CD8-positive, alpha-beta memory T cell (primary cell): ENCODE results near the gene YIPF5. TPM values are rescaled to one million over a fixed set of nuclear protein-coding genes. Genes with fewer than 3 reads are reported as not detected.
A peak's percentile ranks its signal among the peaks of the same experiment; 100 is the strongest.

Experiments
- CTCF ChIA-PET: fragments of 350-600 bp; sonication (Branson Sonifier 250); formaldehyde crosslinking; loops from one replicate; lab custom pipeline; 2021; ENCODE audit warnings: antibody characterized with exemption; lab: Charles Lee
- POLR2A ChIA-PET: fragments of 350-600 bp; sonication (Branson Sonifier 250); formaldehyde crosslinking; loops from one replicate; lab custom pipeline; 2021; ENCODE audit warnings: antibody characterized with exemption; lab: Charles Lee
- DNase-seq, 5 donors: peaks; one replicate each; pipeline versions ENCODE4 v3.0.0 to v3.0.0-alpha.2; 2020 to 2022; ENCODE audit warnings: mixed read lengths in 1 of 5
- H3K27ac ChIP-seq: one replicate; pipeline ENCODE4 v1.7.0; 2013; ENCODE audit warnings: low read depth, mild to moderate bottlenecking, low read length, moderate library complexity
- H3K27me3 ChIP-seq: 2 replicates; pipeline ENCODE4 v1.7.0; 2013; ENCODE audit warnings: low read length, mild to moderate bottlenecking; ENCODE audit not compliant: insufficient read depth, poor library complexity, severe bottlenecking
- H3K36me3 ChIP-seq: 2 replicates; pipeline ENCODE4 v1.7.0; 2013; ENCODE audit warnings: mild to moderate bottlenecking, low read length, moderate library complexity; ENCODE audit not compliant: insufficient read depth
- H3K4me1 ChIP-seq: 2 replicates; pipeline ENCODE4 v1.7.0; 2013; ENCODE audit warnings: mild to moderate bottlenecking, low read length, moderate library complexity; ENCODE audit not compliant: insufficient read depth
- H3K4me3 ChIP-seq: 2 replicates; pipeline ENCODE4 v1.7.0; 2013; ENCODE audit warnings: mild to moderate bottlenecking, low read length
- H3K9me3 ChIP-seq: 2 replicates; pipeline ENCODE4 v1.7.0; 2013; ENCODE audit warnings: mild to moderate bottlenecking, low read length
- H3K27ac Mint-ChIP-seq, 8 donors: one replicate each; pipeline ENCODE4 v1.8.0; 2020 to 2021; ENCODE audit warnings: mixed read lengths in 8 of 8, mild to moderate bottlenecking in 6 of 8, inconsistent platforms in 3 of 8, moderate library complexity in 3 of 8
- H3K27me3 Mint-ChIP-seq, 2 donors: one replicate each; pipeline ENCODE4 v1.8.0; 2020 to 2021; ENCODE audit warnings: mixed read lengths in 2 of 2, mild to moderate bottlenecking in 1 of 2, moderate library complexity in 1 of 2
- H3K36me3 Mint-ChIP-seq, 3 donors: one replicate each; pipeline ENCODE4 v1.8.0; 2020 to 2021; ENCODE audit warnings: mixed read lengths in 3 of 3, inconsistent platforms in 1 of 3, mild to moderate bottlenecking in 1 of 3
- H3K4me1 Mint-ChIP-seq, 3 donors: one replicate each; pipeline ENCODE4 v1.8.0; 2020 to 2021; ENCODE audit warnings: mixed read lengths in 3 of 3, inconsistent platforms in 1 of 3, mild to moderate bottlenecking in 1 of 3
- H3K4me3 Mint-ChIP-seq, 7 donors: one replicate each; pipeline ENCODE4 v1.8.0; 2020 to 2021; ENCODE audit warnings: mixed read lengths in 7 of 7, mild to moderate bottlenecking in 6 of 7, moderate library complexity in 4 of 7, inconsistent platforms in 2 of 7
- H3K9me3 Mint-ChIP-seq, 5 donors: one replicate each; pipeline ENCODE4 v1.8.0; 2020 to 2022; ENCODE audit warnings: mixed read lengths in 5 of 5, mild to moderate bottlenecking in 3 of 5, moderate library complexity in 2 of 5, inconsistent platforms in 1 of 5
- polyA plus RNA-seq: library from polyadenylated mRNA; unstranded; fragments of 300-500 nt; fragmentation: Illumina TruSeq; gene quantifications from one replicate; pipeline ENCODE4 v1.2.3, GENCODE V29; 2021
- total RNA-seq, 2 experiments: library from RNA; stranded (reverse); gene quantifications; one replicate each; pipeline ENCODE4 v1.2.3, GENCODE V29; 2021

YIPF5 gene
- total RNA-seq = 10 to 100 TPM; 40.8 to 42.0 TPM
- 68.2 TPM for polyA plus RNA-seq

DNA sequence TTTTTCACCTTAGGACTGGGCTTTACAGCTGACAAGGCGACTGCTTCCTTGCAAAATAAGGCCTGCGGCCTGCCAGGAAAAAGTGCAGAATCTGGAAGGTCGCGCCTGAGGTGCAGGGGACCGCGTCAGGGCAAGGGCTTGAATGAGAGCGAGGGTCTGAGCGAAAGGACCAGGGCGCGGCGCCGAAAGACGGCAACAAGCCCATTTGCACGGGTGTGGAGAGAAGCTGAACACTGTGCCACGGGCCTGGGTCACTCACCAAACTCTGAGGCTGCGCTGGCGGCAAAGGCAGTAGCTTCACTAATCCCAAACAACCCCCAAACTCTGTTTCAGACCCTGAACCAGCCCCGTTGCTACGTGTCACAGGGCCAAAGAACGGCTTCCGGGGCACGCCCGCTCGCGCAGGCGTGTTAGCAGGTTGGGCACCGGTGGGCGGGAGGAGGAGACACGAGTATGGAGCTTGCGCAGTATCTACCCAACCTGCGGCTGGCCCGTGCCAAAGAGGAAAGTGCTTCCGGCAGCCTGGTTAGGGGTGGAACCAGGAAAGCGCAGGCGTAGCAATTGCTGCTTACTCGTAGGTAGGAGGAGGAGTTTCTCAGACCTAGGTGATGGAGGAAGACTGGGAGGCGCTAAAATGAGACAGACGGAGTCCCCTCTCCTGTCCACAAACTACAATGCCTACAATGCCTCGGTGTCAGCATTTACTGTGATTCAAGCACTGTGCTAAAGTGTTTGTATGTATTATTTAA, at the start of gene YIPF5, which contains the start of gene KCTD16:
TSS of gene YIPF5 (minus strand) at position 384 of the 749 bp plus-strand sequence. CDS start 704 bp downstream, outside the sequence.
TSS of gene KCTD16 (plus strand) at position 598 of the 749 bp plus-strand sequence.
- peak; percentile 94 to 99 (median 97) for DNase-seq
- Mint-ChIP-seq H3K4me1 (peaks cover 43 to 56% (median 54%) of the 10 kb centered on the region in 3 donors), H3K27ac (peak within 1 kb of the TSS; percentile 84 to 98 (median 94)), H3K27me3 (peaks cover 1 to 4% of the 10 kb centered on the region in 2 donors), H3K36me3 (peaks cover 0 to 42% (median 5%) of the 10 kb centered on the region in 3 donors), H3K9me3 (no peaks in the 10 kb centered on the region), H3K4me3 (peak within 1 kb of the TSS; percentile 87 to 99 (median 90))
- peaks cover 13% of the 10 kb centered on the region for H3K36me3 ChIP-seq
- no peaks in the 10 kb centered on the region for H3K9me3 ChIP-seq
- ChIA-PET CTCF (interaction anchor here (0.7 to 2.6 kb wide), 12 partner anchors 9 to 1172 kb away, joined by 3 to 19 read pairs (median 4); no protein-coding TSS in a partner anchor), POLR2A (interaction anchor here (0.6 to 2.3 kb wide), 7 partner anchors 17 to 1168 kb away, joined by 3 to 22 read pairs (median 4); no protein-coding TSS in a partner anchor)
- peak within 1 kb of the TSS; percentile 97 for H3K27ac ChIP-seq
- H3K27me3 ChIP-seq = no peaks in the 10 kb centered on the region
- H3K4me3 ChIP-seq = peak within 1 kb of the TSS; percentile 94
- peaks cover 17% of the 10 kb centered on the region for H3K4me1 ChIP-seq

DNA sequence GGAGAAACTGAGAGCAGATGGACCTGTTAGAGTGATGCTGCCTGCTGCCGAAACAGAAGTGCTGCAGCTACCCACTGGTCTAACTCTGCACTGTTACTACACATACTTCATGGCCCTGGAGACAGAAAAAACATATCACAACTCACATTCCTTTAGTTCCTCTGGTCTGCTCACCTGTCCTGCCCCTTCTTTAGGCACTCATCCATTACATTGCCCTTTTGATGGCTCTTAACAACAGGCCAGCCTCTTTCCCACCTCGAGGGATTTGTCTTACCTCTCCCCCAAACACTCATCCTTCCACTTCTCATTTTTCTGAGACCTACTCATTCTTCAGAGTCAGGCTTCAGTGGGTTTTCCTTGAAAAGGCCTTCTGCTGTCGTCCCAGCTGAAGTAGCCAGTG, 49.4 kb upstream of the YIPF5 start:
- Histone ChIP-seq H3K9me3 (no peaks in the 10 kb centered on the region), H3K27me3 (no peaks in the 10 kb centered on the region), H3K4me3 (no peak overlapping the region), H3K27ac (no peak overlapping the region), H3K4me1 (no peaks in the 10 kb centered on the region), H3K36me3 (no peaks in the 10 kb centered on the region)
- Mint-ChIP-seq H3K4me3 (no peak overlapping the region), H3K9me3 (peaks cover 0 to 9% (median 0%) of the 10 kb centered on the region in 5 donors), H3K27me3 (peaks cover 8 to 52% of the 10 kb centered on the region in 2 donors), H3K27ac (no peak overlapping the region), H3K4me1 (no peaks in the 10 kb centered on the region), H3K36me3 (no peaks in the 10 kb centered on the region)
- no peak for DNase-seq
- POLR2A ChIA-PET = no interaction called here
- CTCF ChIA-PET = interaction anchor here (1.6 kb wide), 1 partner anchor 16 kb away, joined by 5 read pairs; no protein-coding TSS in a partner anchor

DNA sequence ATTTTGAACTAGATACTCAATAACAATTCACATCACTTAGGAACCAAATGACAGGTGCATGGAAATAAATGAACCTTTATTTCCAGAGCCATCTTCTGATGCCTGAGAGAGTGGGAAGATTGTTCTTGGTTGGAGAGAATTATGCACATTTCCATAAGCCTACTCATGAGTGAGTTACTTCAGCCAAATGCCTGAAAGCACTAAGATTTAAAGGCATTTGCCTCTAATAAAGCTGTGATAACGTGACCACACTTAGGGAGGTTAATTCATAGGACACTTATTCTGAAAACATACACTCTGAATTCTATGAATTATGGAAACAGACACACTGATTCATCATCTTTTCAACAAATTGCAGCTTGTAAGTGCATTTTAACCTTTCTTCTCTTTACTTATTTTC, 40.2 kb upstream of the YIPF5 start:
- CTCF ChIA-PET = no interaction called here
- no peak for DNase-seq
- H3K4me1 Mint-ChIP-seq = peaks cover 0 to 1% (median under 1%) of the 10 kb centered on the region in 3 donors
- POLR2A ChIA-PET = no interaction called here
- H3K4me3 Mint-ChIP-seq = no peak overlapping the region
- no peak overlapping the region for H3K27ac Mint-ChIP-seq
- H3K36me3 Mint-ChIP-seq = no peaks in the 10 kb centered on the region
- H3K27me3 Mint-ChIP-seq = peaks cover 29 to 61% of the 10 kb centered on the region in 2 donors
- Histone ChIP-seq H3K4me1 (no peaks in the 10 kb centered on the region), H3K36me3 (no peaks in the 10 kb centered on the region), H3K4me3 (no peak overlapping the region), H3K9me3 (no peaks in the 10 kb centered on the region), H3K27ac (no peak overlapping the region), H3K27me3 (peaks cover 3% of the 10 kb centered on the region)
- H3K9me3 Mint-ChIP-seq = no peaks in the 10 kb centered on the region

DNA sequence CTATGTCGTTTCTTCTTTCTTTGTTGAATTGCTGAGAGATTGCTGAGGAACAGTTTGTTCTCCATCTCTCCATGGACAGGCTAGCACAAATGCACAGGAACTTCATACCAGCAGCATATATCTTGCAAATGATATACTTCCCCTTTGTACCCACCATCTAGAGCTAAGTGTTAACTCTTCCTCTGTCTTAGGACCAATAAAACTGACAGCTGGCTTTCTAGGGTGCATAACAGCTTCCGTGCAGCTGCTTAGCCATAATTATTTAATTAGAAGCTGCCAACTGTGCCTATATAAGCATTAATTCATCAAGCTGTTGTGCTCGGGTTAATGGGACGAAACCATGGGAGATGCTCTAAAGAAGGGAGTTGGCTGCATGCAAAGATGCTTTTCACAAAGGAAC, 38.9 kb upstream of the YIPF5 start:
- Mint-ChIP-seq H3K4me3 (no peak overlapping the region), H3K9me3 (no peaks in the 10 kb centered on the region), H3K36me3 (no peaks in the 10 kb centered on the region), H3K27me3 (peaks cover 33 to 63% of the 10 kb centered on the region in 2 donors), H3K4me1 (peaks cover 2 to 5% (median 5%) of the 10 kb centered on the region in 3 donors), H3K27ac (no peak overlapping the region)
- no peaks in the 10 kb centered on the region for H3K4me1 ChIP-seq
- no peaks in the 10 kb centered on the region for H3K36me3 ChIP-seq
- ChIA-PET POLR2A (no interaction called here), CTCF (no interaction called here)
- no peak overlapping the region for H3K4me3 ChIP-seq
- H3K9me3 ChIP-seq = no peaks in the 10 kb centered on the region
- H3K27me3 ChIP-seq = peaks cover 13% of the 10 kb centered on the region
- no peak overlapping the region for H3K27ac ChIP-seq
- DNase-seq = no peak

DNA sequence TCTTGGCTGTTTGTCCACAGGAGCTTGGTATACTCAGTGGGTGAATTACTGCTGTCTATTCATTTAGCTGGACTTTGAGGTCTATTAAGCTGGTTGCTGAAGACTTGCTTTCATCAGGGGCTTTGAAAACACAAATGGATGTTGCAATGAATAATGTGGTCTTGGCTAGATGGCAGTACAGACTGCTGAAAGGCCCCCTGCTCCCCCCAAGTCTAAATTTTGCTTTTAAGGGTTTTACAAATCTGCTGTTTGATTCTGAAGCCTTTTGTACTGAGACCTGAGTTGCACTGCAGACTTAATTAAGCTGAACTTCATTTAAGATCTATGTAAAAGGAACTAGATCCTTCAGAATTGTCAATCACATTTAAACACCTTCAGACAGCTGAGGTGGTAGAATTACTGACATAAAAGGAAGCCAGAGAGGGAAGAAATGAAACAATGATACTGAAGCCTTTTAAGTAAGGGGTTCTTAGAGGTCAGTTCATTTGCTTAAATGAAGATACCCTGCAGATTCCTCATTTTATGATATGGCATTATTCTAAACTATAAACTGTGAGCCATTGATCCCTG, 37.5 kb upstream of the YIPF5 start:
- CTCF ChIA-PET = no interaction called here
- Mint-ChIP-seq H3K4me3 (no peak overlapping the region), H3K27me3 (peaks cover 33 to 65% of the 10 kb centered on the region in 2 donors)

DNA sequence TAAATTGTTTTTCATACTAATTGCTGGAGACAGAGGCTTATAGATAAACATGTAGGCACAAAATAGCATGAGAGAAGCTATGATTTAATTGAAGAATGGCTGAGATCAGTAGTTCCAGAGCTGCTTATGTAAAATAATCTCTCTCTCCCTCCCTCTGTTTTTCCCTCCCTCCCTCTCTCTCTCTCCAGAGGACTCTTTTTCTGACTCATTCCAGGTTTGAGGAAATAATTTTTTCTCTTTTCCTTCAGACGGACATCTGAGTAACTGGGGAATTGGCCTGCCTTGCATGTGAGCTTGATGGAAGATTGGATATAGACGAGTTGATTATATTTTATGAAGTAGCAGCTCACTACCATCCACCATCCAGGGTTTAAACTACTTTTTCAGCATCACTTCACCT, 35.7 kb upstream of the YIPF5 start:
- CTCF ChIA-PET = no interaction called here
- no peaks in the 10 kb centered on the region for H3K36me3 Mint-ChIP-seq

More for the DNA sequence above, 37.5 kb upstream of the YIPF5 start:
- POLR2A ChIA-PET = no interaction called here
- no peak overlapping the region for H3K27ac ChIP-seq
- no peaks in the 10 kb centered on the region for H3K9me3 ChIP-seq
- no peaks in the 10 kb centered on the region for H3K36me3 ChIP-seq
- no peak overlapping the region for H3K4me3 ChIP-seq
- Mint-ChIP-seq H3K27ac (no peak overlapping the region), H3K4me1 (peaks cover 2 to 5% (median 5%) of the 10 kb centered on the region in 3 donors), H3K36me3 (no peaks in the 10 kb centered on the region), H3K9me3 (no peaks in the 10 kb centered on the region)
- H3K4me1 ChIP-seq = no peaks in the 10 kb centered on the region
- DNase-seq = no peak
- H3K27me3 ChIP-seq = peaks cover 16% of the 10 kb centered on the region

DNA sequence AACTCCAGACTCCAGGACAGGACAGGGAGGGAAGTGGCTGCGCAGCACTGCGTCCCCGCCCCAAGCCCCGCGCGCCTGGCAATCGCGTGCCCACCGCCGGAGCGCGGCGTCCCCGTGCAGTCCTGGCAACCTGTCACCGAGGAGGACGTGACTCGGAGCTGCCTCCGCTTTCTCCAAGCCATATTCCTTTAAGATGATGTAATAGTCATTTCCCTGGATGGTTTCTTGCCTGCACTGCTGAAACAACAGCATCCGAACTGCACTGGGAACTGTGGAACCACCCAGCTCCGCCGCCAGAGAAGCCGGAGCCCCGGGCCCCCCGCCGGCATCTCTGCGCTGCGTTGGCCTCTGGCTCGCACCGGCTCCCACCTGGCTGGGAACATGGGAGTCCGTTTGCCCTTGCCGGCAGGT, 34.7 kb upstream of the YIPF5 start:
- H3K4me1 Mint-ChIP-seq = peaks cover 2 to 5% (median 5%) of the 10 kb centered on the region in 3 donors
- H3K27me3 ChIP-seq = peaks cover 14% of the 10 kb centered on the region
- no peaks in the 10 kb centered on the region for H3K9me3 Mint-ChIP-seq
- CTCF ChIA-PET = interaction anchor here (1.1 to 2.1 kb wide), 3 partner anchors 10 to 13 kb away, joined by 3 to 17 read pairs (median 11); no protein-coding TSS in a partner anchor
- H3K4me3 Mint-ChIP-seq = no peak overlapping the region
- no peak for DNase-seq
- H3K36me3 ChIP-seq = no peaks in the 10 kb centered on the region
- POLR2A ChIA-PET = no interaction called here
- no peaks in the 10 kb centered on the region for H3K36me3 Mint-ChIP-seq
- no peak overlapping the region for H3K4me3 ChIP-seq
- H3K9me3 ChIP-seq = no peaks in the 10 kb centered on the region
- no peak overlapping the region for H3K27ac ChIP-seq
- peaks cover 43 to 88% of the 10 kb centered on the region in 2 donors for H3K27me3 Mint-ChIP-seq
- H3K4me1 ChIP-seq = no peaks in the 10 kb centered on the region
- H3K27ac Mint-ChIP-seq = no peak overlapping the region

More for the DNA sequence above, 35.7 kb upstream of the YIPF5 start:
- Mint-ChIP-seq H3K27me3 (peaks cover 42 to 83% of the 10 kb centered on the region in 2 donors), H3K4me1 (peaks cover 2 to 5% (median 5%) of the 10 kb centered on the region in 3 donors), H3K4me3 (no peak overlapping the region), H3K27ac (no peak overlapping the region), H3K9me3 (no peaks in the 10 kb centered on the region)
- Histone ChIP-seq H3K9me3 (no peaks in the 10 kb centered on the region), H3K4me1 (no peaks in the 10 kb centered on the region), H3K27me3 (peaks cover 16% of the 10 kb centered on the region), H3K27ac (no peak overlapping the region), H3K36me3 (no peaks in the 10 kb centered on the region), H3K4me3 (no peak overlapping the region)
- POLR2A ChIA-PET = no interaction called here
- no peak for DNase-seq
